ENCODE data around the gene TMEM132C.

The TMEM132C gene

GRCh38 chr12:128288896-128289295 lies 21.9 kb downstream of the TMEM132C start:
- no peak for DNase-seq (ENCODE audit: low spot score)

DNA sequence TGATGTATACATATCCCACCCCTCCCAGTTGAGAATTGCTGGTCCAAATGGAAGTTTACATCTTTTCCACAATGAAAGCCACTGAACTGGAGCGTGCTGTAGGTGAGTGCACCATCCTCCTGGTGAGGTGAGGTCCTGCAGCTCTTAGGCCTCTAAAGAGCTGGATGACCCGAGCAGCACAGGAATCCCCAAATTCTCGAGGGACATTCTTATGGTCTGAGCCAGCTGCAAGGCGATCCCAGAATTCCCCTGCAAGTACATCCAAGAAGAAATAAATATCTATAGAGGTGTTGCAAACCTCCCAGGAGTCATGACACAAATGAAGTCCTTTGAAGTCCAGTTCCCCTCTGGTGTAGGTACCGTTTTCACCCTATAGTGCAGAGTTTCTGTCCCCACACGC lies 24.0 kb downstream of the TMEM132C start:
- no peak for DNase-seq (ENCODE audit: low spot score)

DNA sequence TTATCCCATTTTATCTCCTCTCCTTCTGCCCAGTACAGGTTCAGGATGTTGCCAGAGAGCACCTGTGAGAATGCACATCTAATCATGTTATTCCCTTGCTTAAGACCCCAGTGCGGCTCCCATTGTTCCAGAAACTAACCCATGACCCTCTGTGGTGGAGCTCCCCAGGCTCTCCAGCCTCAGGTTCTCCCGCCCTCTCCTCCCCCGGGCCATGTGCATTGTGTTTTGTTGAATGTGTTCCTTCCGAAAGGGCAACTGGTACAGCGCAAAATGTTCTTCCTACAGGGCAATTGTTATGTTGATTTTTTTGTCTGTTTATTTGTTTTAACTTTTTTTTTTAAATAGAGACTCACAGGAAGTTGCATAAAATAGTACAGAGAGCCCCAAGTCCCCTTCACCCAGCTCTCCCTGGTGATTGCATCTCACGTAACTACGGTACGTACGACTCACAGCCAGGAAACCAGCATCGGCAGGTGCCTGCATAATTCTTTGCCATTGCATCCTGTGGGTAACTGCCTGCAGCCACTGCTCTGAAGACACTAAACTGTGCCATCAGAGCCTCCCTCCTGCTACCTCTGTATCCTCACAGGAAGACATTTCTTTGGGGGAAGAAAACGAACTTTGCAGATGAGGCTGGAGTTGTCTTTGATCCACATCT lies 31.2 kb downstream of the TMEM132C start:
- DNase-seq (ENCODE audit: low spot score): no peak

DNA sequence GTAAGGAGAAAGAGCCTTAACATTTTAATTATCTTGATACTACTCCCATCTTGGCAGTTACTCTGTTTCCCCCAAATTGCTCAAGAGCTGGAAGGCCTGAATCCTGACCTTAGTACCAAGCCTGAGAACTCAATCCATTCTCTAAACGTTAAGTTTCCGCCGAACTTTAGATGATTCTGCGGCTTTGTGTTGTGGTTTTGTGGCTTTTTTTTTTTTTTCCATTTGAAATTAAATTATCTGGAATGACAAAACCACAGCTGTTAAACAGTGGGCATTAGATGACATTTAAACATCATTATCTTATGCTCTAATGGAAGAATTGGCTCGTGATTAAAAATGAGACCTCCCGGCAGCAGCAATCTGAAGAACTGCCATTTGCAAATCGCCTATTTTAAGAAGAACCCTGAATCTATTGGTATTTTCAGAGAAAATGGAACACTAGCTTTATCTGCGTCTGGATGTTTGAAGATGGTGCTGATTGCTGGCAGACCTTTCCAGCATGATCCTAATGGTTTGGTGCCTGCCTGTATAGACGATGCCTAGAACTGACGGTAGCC lies 38.4 kb downstream of the TMEM132C start:
- DNase-seq (ENCODE audit: low spot score): no peak

GRCh38 chr12:128307791-128308190 lies 40.8 kb downstream of the TMEM132C start:
- no peak for DNase-seq (ENCODE audit: low spot score)

- no peak for DNase-seq (ENCODE audit: low spot score)
These were observed 45.7 kb downstream of the TMEM132C start for GRCh38 chr12:128312661-128313060.

GRCh38 chr12:128313931-128314330 lies 47.0 kb downstream of the TMEM132C start:
- DNase-seq (ENCODE audit: low spot score): no peak

GRCh38 chr12:128314611-128315010 lies 47.6 kb downstream of the TMEM132C start:
- no peak for DNase-seq (ENCODE audit: low spot score)

DNA sequence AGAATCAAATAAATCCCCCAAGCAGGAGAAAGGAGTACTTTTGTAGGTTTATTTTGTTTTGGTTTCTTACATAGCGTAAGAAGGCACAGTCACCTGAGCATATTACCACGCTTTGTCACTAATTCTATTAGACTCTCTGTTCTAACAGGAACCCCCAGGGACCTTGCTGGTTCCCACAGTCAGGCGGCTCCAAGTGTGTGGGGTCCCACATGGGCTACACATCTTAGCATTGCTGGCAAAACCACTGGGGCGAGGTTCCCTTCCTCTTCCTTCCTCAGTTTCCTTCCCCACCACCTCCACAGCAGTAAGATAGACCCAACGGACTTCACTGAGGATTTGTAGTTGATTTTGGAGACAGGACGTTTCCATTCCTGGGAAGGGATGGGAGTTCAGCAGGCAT lies 49.1 kb downstream of the TMEM132C start:
- no peak for DNase-seq (ENCODE audit: low spot score)

DNA sequence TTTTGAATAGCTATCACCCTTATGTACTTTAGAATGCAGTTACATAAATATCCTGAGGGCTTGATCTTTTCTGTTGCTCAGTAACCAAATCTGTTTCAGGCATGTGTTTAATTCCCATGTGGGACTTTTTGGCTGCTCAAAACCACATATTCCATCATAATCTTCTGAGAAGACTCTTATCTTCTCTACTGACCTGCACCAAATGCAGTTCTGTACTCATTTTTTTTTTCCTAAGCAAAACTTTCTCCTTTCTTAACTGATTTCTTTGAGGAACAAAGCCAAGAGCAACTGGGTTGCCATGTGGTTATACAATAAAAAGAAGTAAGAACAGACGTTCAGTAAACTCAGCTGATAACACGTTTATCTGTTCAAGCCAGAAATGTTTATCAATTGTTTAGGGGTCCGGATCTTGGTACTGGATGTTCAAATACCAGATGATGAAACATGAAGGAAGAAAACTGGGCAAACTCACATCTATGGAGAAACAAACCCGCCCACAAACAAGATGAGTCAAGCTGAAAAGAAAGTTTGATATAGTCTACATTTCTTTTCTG lies 50.1 kb downstream of the TMEM132C start:
- DNase-seq (ENCODE audit: low spot score): no peak

GRCh38 chr12:128318341-128318740 lies 51.4 kb downstream of the TMEM132C start:
- DNase-seq (ENCODE audit: low spot score): no peak

GRCh38 chr12:128318946-128319345 lies 52.0 kb downstream of the TMEM132C start:
- no peak for DNase-seq (ENCODE audit: low spot score)

DNA sequence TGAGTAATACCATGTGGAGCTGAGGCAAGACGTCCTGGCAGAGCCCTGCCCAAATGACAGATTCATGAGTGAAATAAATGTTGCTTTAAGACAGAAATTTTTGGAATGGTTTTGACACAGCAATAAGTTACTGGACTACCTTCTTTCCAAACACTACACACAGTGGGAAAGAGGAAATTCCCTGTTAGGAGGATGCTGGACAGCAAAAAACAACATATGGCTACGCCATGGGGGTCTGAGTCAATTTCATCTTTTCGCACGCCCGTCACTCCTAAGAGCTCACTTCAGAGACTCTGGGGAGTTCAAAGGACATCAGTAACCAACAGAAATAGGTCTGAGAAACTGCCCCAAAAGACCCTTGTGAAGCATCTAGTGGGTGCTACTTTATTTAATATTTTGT lies 55.4 kb downstream of the TMEM132C start:
- no peak for DNase-seq (ENCODE audit: low spot score)

- no peak for DNase-seq (ENCODE audit: low spot score)
These were observed 56.4 kb downstream of the TMEM132C start for GRCh38 chr12:128323145-128323920.

DNA sequence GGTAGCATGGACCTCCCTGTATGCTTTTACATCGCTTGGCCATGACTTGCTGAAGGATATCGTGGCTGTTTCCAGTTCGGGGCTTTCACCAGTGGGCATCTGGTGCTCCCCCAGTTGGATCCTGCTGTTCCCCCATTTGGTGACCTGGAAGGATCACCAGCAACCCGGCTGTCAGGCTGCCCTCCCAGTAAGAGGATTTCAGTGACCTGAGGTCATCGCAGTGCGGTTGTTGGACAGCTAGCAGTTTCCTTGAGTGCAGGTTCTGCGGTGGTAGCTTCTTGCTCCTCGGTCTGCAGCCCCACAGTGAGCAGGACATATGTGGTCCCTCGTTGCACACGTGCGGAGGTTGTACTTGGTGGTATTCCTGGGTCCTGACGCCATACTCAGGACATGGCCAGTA lies 58.7 kb downstream of the TMEM132C start:
- DNase-seq (ENCODE audit: low spot score): no peak

- no peak for DNase-seq (ENCODE audit: low spot score)
These were observed 59.4 kb downstream of the TMEM132C start for GRCh38 chr12:128326406-128326805.

- no peak for DNase-seq (ENCODE audit: low spot score)
These were observed 62.0 kb downstream of the TMEM132C start for GRCh38 chr12:128328961-128329360.

- no peak for DNase-seq (ENCODE audit: low spot score)
These were observed 69.5 kb downstream of the TMEM132C start for GRCh38 chr12:128336204-128337070.

GRCh38 chr12:128337071-128337345 lies 70.0 kb downstream of the TMEM132C start:
- no peak for DNase-seq (ENCODE audit: low spot score)

GRCh38 chr12:128337431-128338170 lies 70.6 kb downstream of the TMEM132C start:
- DNase-seq (ENCODE audit: low spot score): no peak

DNA sequence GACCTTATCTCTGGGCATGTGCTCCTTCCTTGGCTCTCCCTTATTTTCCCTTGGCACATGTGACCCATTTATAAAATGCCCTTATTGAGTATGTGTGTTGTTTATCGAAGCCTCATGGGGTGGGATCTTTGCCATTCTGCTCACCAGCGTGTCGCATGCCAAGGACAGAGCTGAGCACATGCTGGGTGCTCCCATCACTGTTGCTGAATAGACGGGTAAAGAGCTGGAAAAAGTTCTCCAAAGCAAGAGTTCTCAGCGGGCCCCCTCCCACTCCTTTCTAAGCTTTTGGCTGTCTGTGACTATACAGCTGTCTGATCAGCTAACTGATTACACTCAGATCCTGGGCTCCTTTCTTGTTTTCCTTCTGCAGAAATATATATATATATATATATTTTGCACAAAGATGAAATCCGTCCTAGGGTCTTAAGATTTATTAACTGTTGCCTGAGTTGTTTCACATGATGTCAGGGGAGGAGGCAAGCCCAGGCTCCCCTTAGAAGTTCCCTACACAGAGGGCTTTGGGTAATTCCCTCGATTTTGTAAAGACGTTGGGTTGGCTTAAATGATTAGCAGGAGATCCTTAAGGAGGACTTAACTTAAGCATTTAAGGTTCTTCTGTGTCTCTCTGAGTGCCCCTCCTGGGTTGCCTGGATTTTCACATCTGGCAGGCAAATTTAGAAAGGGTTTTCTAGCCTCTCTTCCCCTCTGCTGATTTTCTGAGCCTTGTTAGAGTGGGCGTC lies 71.6 kb downstream of the TMEM132C start:
- DNase-seq (ENCODE audit: low spot score): no peak
